ENCODE measurements around the gene HTT. TPM values are rescaled to one million over a fixed set of nuclear protein-coding genes. Genes with fewer than 3 reads are reported as not detected.

The HTT gene
- total RNA-seq, 1 experiment from 2014 or later: 33.4 TPM

- no peak for DNase-seq (ENCODE audit: low spot score)
Measured at GRCh38 chr4:3288571-3289094, 214.2 kb downstream of the HTT start.

- DNase-seq (ENCODE audit: low spot score): no peak
Measured at GRCh38 chr4:3290476-3290875, 216.0 kb downstream of the HTT start.

DNA sequence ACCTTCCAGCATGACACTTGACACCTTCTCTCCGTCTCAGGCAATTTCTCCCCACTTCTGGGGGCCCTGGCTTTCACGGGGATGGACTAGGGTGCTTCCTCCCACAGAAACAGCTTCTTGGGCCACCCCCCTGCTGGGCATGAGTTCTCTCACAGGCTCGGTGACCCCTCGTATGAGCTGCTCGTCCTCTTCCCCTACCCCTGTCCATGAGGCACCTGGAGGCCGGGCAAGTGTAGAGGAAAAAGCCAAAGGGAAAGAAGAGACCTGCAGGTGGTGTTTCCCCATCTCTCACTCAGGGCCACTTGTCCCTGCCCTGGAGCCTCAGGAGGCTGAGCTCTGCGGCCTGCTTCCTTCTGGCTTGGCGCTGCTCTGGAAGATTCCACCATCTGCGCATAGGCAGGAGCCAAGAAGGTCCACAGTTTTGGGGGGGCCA is 216.4 kb downstream of the HTT start:
- no peak for DNase-seq (ENCODE audit: low spot score)

- peak; percentile 51 for DNase-seq (ENCODE audit: low spot score)
Measured at GRCh38 chr4:3291411-3291968, 217.0 kb downstream of the HTT start.

- peak; percentile 54 for DNase-seq (ENCODE audit: low spot score)
Measured at GRCh38 chr4:3291969-3292570, 217.6 kb downstream of the HTT start.

DNA sequence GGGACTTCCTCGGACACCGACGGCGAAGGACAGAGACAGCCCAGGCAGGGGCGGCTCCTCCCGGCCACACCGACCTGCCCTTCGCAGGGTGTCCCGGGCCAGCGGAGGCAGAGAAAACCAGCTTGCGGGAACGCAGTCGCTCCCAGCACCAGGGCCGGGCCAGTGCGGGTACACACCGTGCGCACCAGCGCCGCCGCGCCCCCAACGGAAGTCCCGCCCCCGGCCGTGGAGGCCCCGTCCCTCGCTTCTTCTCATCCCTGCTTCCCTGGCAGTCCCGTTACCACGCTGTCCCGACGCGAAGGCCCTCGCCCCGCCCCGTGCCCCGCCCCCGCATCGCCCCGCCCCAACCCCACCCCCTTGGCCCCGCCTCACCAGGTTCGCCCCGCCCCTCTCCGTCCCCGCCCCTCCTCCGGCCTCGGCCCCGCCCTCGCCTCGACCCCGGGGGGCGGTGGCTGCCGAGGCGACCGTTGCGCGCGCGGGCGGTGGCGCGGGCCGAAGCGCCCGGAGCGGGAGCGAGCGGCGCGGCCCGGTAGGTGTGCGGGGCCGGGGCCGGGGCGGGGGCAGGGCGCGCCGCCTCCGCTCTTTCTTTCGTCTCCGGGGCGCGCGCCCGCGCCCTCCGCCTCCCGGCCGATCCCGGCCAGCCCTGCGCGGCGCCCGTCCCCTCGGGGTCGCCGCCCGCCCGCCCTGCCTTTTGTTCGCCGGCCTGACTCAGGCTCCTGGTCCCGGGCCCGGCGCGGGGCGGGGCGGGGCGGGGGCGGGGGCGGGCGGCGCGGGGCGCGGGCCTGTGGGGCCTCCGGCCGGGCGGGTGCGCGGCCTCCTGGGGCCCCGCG is 218.3 kb downstream of the HTT start, which contains the start of gene RGS12:
Gene RGS12, plus strand, starts transcription at position 451 of the 830 bp plus-strand sequence. CDS start 23,150 bp downstream, outside the sequence.
- peak; percentile 91 for DNase-seq (ENCODE audit: low spot score)

Small RNA genes within 50 kb of the gene (small RNA-seq; reads per million reads assigned to genes)
- gene RF02134: not detected
- not detected for gene RF02135
- not detected for gene RNU6-204P

Other genes with a start within 250 kb of the HTT start
- gene ADD1, start 230.8 kb upstream of the HTT start, total RNA-seq (2014; rRNA removed; shearing (Covaris generic)): 125 and 167 TPM in 2 replicates
- gene NOP14, start 111.3 kb upstream of the HTT start, total RNA-seq (2014; rRNA removed; shearing (Covaris generic)): 26.2 and 29.2 TPM in 2 replicates
- gene GRK4, start 111.1 kb upstream of the HTT start, total RNA-seq (2014; rRNA removed; shearing (Covaris generic)): 2.3 and 3.7 TPM in 2 replicates
- gene HTT-AS, start 143 bp upstream of the HTT start, total RNA-seq (2014; rRNA removed; shearing (Covaris generic)): not detected in 2 replicates
- gene MSANTD1, start 174.5 kb downstream of the HTT start, total RNA-seq (2014; rRNA removed; shearing (Covaris generic)): 0.41 and 0.44 TPM in 2 replicates
- gene RGS12, start 218.3 kb downstream of the HTT start, total RNA-seq (2014; rRNA removed; shearing (Covaris generic)): 7.1 and 7.6 TPM in 2 replicates